T-helper 9 cell (primary cell): ENCODE results near the gene MAMLD1.
A peak's percentile ranks its signal among the peaks of the same experiment; 100 is the strongest.

Experiments
- DNase-seq: peaks from one replicate; pipeline ENCODE4 v3.0.0-alpha.2; 2020

Gene MAMLD1

DNA sequence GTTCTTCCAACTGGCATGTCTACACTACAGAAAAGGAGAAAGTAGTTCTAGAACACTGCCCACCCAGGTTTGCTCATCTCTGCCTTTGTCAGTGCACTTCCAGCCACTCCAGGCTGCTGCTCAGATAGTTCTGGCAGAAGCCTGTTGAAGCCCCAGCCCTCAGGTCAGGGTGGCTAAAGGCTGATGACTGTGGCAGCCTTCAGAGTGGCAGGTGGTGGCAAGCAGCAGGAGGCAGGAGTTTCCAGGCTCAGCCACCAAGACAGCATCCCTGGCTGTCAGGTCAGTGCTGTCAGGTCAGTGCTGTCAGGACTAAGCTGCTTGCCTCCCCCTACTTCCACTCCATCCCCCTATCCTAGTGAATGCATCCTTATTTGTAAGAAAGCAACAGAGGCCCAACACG lies 100.4 kb downstream of the MAMLD1 start:
- DNase-seq: no peak

DNA sequence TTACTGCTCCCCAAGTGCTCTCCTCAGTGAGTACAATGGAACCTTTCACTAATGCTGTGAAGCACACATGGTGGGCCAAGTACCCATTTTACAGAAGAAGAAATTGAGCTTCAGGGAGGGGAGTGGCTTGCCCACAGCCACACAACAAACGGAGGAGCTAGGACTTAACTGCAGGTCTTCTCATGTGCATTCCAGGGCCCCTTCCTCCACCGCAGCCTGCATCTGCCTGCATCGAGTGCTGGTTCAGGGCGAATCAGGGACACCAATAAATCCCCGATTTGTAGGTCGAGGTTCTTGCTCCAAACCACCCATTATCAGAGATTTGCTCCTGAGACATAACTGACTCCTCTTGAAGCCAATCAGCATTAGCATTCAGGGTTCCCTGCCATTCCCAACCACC lies 100.9 kb downstream of the MAMLD1 start:
- no peak for DNase-seq

DNA sequence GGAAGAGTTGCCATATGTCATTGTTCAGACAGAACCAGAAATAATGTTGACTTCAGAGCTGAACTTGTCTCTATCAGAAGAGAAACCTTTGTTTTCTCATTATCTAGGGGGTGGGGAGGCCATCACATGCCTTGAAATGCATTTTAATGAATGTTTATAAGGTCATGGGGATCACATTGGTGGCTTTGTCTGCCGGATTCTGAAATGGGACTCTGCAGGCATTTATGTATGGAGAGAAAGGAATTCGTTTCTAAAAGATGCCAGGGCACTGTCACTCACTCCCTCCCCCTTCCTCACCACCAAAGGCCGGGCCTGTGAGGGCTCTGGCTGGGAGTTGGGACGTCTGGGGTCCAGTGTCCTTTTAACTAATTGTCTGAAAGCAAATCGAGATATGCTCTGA lies 102.2 kb downstream of the MAMLD1 start:
- DNase-seq: no peak

DNA sequence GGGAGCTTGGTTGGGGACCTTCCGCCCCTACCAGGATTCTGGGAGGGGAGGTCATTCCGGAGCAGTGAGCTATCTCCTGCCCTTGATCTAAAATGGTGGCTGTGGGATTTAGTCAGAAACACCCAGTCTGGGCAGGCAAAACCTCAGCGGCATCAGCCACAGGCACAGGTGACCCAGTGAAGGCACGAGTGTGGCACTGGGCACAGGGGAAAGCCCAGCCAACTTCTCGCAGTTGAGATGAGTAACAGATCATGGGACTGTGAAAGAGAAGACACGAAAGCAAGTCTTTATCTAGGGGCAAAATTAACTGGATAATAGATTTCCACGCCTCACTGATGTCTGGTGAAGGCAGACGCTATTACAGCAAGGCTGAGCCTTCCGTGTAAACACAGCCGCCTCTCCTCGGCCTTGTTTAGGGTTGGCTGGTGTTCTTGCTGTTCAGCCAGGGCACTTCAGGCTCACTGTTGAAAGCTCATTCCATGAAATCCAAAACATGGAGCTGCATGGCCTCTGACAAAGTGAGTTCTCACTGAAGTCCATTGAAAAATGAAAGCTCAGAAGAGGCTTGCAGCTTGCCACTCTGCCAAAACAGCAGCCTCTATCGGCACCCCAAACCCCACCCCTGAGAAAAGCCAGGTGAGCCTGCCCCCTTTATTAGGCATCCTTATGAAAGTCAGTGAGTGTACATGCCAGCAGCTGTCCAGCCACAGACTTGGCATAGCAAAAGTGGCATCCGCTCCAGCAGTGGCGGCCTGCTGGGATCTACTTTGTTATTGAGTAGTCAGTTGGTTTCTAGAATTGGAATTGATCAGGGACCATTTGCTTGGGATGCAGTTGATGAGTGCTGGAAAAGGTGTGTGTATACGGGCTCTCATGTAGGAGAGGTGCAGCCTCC lies 103.0 kb downstream of the MAMLD1 start:
- no peak for DNase-seq

DNA sequence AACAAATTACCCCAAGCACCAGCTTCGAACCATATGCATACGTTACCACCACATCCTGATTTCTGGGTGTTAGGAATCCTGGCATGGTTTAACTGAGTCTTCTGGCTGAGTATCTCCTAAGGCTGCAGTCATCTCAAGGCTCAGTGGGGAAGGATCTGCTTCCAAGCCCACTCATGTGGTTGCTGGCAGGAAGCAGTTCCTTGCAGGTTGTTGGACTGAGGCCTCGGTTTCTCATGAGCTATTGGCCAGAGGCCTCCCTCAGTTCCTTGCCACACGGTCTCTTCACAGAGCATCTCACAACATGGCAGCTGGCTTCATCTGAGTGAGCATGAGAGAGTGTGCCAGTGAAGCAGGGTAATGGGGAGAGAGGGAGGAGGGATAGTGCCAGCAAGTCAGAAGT lies 109.2 kb downstream of the MAMLD1 start:
- DNase-seq: no peak

DNA sequence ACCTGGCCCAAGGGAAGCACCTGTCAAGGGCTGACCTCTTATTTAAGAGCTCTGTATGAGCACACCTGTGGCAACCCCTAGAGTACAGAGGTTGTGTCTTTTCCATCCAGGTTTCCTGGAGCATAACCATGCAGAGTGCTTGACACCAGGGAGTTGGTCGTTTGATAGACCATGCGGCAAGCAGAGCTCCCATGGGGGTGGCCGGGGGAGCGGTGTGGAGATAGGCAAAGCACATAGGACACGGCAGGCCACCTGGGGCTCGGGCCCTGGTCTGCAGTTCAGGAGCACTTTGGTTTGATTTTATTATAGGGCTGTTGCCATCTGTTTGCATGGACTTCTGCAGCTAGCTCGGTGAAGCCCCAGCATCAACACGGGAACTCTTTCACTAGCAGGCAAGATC lies 110.3 kb downstream of the MAMLD1 start:
- no peak for DNase-seq

DNA sequence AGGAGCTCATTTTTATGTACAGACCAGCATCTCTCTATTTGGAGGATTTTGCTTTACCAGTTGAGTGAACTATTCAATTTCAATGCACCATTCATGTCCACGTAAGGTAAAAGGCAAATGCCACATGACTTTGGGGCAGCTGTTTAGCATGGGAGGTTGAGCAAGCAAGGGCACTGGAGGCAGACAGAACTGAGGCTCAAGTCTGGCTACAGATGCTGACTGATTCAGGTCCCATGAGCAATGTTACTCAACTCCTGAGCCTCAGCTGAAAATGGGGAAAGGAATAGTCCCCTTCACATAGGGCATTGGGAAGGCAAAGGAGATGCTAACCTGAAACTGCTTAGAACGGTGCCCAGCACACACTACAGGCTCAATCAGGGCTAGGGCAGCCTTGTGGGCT lies 112.3 kb downstream of the MAMLD1 start:
- DNase-seq: no peak

DNA sequence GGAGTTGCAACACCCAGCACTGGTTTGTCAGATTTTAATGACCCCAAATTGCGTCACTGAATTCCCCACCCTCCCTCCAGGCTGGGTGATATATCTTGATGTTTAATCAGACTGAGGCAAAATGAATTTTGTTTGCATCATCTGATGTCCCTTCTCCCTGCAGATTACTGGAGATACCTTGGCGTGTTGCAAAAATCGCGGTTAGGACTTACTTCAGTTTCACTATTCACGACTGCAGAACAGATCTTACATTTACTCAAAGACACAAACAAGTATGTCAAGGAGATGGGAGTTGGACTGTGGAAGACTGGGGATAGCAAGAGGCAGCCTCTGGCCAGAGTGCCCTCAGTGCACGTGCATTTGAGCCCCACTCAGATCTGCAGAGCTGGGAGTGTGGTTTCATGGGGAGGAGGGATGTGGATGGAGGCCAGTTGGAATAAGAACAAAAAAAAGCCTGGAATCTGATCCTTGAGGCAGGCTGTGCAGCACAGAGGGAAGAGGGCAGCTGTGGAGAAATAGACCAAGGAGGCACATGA lies 113.1 kb downstream of the MAMLD1 start:
- no peak for DNase-seq

DNA sequence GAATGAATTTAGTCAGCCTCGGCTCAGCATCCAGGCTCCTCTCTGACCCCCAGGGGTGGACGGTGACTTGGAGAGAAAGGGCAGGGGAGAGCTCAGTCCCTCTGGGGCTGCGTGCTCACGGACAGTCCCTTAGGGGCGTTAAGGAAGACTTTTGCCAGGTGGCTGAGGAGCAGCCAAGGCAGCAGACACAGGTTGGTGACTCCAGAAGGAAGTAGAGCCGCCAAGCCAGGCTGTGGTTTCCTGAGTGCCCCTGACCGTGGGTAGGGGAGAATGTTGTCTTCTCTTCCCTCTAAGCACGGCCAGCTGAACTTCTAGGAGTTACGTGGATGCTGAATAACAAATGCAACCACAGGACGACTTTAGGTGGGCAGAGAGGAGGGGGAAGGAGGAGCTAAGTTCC lies 114.3 kb downstream of the MAMLD1 start:
- no peak for DNase-seq

DNA sequence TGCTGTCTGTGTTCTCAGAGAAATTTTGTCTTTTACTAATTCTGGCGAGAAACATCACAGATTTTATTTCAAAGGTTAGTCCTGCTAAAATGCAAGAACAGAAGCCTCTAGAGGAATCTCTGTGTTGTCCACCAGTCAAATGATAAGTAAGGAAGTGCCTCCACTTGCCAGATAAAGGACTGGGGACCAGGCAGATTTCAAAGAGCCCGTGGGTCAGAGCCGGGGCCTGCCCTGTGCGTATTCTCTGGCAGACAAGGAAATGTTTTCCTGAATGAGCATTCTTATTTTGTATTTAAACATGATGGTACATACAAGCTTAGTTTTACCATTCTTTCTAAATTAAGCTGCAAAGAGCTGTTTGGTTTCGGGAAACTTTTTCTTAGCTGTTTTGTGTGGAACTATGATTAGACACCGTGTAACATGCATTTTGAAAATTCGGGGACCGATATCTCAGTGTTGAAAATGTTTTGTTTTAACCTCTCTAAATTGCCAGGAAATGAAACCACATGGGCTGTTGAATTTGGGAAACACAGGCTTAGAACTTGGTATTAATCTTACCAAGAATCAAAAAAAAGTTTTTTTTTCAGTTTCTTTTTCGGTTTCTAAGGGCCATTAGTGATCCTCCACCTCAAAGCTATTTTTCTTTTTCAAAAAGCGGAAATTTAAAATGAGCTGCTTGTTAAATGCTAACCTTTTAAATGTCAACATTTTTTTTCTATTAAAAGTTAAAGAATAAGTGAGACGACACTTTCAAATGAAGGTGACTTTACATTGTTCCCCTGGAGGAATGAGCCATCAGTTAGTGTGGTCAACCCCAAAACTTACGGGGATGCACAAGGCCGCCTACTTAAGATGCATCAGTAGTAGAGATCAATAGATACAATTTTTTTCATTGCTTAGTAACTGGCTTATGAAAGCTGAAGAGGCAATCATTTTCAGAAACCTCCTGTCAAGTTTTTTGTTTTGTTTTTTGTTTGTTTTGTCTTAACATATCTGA lies 115.7 kb downstream of the MAMLD1 start:
- no peak for DNase-seq

DNA sequence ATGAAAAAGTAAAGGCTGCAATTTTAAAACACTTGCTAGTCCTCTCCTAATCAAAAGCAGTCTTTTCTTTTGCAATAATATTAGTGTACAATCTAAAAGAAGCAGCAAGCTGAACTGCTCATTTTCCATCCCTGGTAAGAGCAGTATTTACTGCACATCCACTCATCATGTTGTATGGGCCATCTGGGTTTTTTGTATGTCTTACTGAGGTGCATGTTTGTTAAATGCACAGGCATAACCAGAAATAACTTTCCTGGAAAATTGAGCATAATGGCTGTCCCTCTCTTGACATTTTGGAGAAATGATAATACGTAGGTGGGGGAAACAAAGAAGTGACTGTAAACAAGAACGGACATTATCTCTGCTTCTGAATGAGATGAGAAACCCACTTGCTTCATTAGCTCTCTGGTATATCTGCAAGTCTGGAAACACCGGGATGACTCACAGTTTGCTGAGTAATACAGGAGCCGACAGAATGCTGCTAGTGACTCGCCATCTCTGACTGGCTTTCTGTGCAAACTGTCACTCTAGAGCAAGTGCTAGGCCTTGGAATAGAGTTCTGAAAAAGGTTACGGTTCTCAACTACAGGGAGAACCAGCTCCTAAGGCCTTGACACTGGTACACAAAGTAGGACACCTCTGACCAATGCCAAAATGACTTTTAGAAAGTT lies 119.6 kb downstream of the MAMLD1 start:
- DNase-seq: no peak

DNA sequence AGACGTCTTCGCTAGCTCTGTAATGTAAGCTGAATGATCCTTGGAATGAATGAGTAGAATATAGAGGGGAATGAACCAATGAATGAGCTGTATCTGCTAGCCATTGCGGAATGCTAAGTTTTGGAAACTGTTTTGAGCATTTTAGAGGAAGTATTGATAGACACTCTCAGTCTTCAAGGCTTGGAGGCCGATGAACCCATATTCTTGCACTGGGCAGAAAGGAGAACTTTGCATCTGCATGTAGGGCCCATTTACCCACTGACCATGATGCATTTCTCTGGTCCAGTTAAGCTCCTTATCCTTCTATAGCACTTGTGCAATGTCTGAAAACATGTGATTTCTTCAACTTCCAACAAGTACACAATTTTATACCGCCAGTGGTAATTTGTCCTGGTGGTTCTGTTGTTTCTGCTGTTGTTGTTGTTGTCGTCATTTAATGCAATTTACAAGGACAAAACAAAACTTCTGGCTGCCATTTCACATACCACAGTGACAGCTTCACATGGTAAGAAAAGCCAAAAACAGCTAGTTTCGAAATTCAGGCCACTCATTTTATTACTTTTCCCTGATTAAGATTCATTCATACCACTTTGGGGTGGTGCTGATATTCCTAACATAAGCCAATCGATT lies 120.4 kb downstream of the MAMLD1 start:
- DNase-seq: no peak

DNA sequence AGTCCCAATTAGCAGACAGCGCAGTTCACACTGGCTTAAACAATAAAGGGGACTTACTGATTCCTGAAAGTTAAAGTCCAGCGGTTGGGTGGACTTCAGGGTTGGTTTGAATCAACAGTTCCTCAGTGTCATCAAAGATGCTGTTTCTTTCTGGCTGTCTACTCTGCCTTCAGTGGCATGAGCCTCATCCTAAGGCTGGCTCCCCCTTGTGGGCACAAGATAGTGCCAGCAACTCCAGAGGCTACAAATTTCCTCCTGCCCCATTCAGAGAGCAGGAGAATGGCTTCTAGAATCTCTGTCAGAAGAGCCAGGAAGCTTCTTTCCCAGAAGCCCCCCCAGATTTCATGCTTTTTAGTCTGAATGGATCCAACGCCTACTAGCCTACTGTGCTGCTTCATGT lies 122.9 kb downstream of the MAMLD1 start:
- DNase-seq: peak; percentile 30

DNA sequence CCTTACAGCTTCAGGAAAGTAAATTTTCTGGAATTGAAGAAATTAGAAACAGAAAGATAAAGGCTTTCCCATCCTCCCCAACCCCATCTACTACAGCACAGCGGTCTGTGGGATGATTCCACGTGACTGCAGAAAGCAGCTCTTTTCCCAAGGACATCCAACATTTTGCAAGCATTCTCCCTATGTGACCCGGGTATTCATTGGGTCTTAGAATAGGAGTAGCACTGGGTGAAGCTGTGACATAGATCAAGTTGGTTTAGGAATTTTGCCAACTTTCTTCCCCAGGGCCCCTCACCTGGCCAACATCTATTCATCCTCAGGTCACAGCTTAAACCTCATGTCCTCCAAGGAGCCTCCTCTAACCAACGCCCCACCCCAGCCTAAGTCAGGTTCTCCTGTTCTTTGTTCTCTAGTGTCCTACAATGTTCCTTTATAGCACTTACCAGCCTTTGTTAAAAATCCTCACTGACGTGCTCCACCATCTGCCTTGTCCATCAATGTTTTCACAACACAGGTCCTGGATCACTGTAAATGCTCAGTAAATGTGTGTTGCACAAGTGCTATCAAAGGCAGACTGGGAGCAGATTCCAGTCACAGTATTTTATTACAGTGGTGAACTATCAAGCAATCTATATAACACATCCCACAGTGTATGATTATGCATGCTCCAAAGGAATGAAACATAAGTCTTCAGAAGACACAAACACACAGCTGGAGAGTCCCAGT lies 124.4 kb downstream of the MAMLD1 start:
- DNase-seq: no peak

DNA sequence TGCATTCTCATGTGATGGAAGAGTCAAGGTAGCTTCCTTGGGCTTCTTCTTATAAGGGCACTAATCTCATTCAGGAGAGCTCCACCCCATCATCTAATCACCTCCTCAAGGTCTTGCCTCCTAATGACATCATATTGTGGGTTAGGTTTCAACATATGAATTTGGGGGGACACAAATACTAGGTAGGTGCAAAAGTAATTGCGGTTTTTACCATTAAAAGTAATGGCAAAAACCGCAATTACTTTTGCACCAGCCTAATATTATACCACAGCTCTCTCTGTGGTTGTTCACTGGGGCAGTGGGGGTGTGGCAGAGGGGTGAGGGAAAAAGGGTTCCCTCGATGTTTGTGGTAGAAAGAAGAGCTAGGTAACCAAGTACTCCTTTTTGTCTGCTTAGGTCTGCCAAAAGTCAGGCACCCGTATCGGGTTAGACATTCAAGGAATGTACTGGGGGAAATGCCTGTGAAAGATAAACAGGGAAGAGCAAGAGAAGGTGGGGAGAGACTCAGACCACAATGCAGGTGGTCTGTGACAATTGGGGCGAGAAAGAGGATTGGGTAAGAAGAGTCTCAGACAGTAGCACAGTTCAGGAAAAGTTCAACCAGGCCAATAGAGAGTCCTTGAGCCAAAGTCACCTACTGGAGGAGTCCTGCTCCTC lies 126.4 kb downstream of the MAMLD1 start:
- no peak for DNase-seq

DNA sequence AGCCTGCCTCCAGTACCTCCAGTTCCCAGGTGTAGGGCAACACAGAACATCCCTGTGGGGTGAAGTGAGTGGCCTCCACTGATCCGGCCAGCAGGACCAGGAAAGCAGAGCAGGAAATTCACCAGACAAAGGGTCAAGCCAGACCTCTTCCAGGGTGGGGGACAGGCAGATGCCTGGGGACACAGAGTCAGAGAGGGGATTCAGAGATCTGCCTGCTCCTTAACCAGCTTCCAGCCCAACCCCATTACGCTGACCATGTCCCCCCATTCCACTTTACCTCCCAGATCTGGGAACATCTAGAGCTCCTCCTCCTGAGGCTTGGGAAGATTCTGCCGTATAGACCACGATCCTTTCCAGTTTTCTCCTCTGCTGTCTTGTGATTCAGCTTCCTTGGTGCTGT lies 132.4 kb downstream of the MAMLD1 start:
- DNase-seq: no peak

DNA sequence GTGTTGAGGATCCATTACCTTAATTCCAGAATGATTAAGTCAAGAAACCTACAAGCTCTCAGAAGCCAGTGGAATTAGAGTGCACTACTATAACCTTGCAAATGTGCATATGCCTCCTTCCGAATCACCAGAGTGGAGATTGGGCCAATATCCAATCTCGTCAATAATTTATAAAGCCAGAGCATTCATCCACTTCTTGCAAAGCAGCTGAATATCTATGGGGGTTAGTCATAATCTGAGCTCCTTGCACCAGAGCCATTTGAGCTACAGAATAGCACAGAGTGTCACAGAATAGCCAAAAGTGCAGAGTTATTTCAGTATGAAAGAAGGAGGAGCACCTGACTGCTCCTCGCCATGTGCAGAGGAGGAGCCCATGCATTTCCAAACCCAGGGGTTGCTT lies 136.1 kb downstream of the MAMLD1 start:
- DNase-seq: no peak

DNA sequence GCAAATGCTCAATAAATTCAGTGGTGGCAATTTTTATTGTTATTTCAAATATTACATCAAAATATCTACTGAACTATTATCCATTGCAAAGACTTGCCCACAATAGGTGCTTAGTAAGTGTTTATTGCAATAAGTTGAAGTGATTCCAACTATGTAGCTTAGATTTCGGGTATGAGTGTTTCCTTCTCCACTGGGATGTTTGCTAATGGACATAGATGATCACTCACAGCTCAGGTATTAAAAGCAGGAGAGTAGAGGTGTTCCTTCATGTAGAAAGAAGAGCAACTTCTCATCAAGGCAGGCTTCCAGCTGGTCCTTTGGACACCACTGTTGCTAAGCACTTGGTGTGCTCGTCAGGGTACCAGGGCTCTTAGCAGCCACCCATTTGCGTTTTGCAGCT lies 139.0 kb downstream of the MAMLD1 start:
- DNase-seq: no peak

DNA sequence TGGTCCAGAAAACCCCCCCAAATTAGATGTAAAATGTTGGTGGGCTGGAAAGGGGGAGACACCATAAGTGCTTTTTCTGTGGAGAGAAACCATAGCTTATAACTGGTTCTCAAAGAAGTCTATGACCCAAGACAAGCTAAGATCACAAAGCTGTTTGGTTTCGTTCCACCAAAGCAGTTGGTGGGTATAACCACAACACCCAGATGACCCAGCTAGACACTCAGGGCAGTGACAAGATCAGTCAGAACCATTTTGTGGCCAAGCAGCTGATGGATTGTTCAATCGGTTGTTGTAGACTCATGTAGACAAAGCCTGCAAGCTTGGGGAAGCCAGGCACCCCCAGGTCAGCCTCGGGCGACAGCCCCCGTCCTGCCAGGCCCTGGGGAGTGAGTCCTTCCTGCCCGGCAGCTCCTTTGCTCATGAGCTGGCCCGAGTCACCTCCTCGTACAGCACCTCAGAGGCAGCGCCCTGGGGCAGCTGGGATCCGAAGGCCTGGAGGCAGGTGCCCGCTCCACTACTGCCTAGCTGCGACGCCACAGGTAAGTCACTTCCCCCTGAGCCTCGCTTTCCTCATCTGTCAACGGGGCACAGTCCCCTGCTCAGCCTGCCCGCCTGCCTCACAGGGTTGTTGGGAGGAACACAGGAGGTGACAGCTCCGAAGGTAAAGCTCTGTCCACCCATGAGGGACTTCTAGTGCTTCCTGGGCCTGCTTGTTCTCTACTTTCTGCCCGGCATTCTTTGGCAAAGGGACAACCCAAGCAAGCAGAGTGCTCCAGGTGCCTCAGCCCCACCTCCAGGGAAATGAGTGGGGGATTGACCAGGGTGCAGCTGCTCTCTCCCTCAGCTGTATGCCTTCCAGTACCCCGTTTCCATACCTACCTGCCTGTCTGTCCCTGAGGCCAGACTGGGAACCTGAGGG lies 140.1 kb downstream of the MAMLD1 start:
- no peak for DNase-seq

DNA sequence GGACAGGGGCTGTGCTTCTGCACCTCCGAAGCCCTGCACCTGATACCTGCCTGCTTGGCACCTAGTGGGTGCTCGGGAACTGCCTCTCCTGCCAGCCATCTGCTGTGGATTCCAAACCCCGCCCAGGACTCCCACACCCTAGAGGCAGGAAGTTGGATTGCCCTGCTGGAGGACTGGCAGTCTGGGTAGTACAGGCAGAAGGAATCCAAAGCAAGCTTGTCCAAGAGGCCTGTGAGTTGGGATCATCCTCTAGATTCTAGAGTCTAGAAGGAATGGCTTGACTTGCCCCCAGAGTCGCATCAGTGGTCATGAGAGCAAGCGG lies 140.7 kb downstream of the MAMLD1 start:
- no peak for DNase-seq
